Parathyroid adenoma (tissue), 2 donors: ENCODE measurements around the gene PTPRN.

Source experiments
- H2AFZ ChIP-seq: fragments of 300-600 bp; sonication (generic); one replicate; pipeline ENCODE4 v1.7.0; 2017; ENCODE audit warnings: antibody characterized with exemption, mild to moderate bottlenecking
- H3K27ac ChIP-seq: fragments of 300-600 bp; sonication (generic); one replicate; pipeline ENCODE4 v1.7.0; 2017
- H3K27me3 ChIP-seq: fragments of 300-600 bp; sonication (generic); one replicate; pipeline ENCODE4 v1.7.0; 2017; ENCODE audit warnings: low read length; ENCODE audit not compliant: control insufficient read depth, insufficient read depth
- H3K36me3 ChIP-seq: fragments of 300-600 bp; sonication (generic); one replicate; pipeline ENCODE4 v1.7.0; 2017; ENCODE audit warnings: low read length; ENCODE audit not compliant: control insufficient read depth, insufficient read depth
- H3K4me1 ChIP-seq: fragments of 300-600 bp; sonication (generic); one replicate; pipeline ENCODE4 v1.7.0; 2017; ENCODE audit warnings: control low read depth
- H3K4me2 ChIP-seq: fragments of 300-600 bp; sonication (generic); one replicate; pipeline ENCODE4 v1.7.0; 2017; ENCODE audit warnings: low read length
- H3K4me3 ChIP-seq: fragments of 300-600 bp; sonication (generic); one replicate; pipeline ENCODE4 v1.7.0; 2017; ENCODE audit warnings: low read depth, low read length
- H3K79me2 ChIP-seq: fragments of 300-600 bp; sonication (generic); one replicate; pipeline ENCODE4 v1.7.0; 2017; ENCODE audit warnings: control low read depth
- H3K9ac ChIP-seq: fragments of 300-600 bp; sonication (generic); one replicate; pipeline ENCODE4 v1.7.0; 2017; ENCODE audit warnings: mild to moderate bottlenecking
- H3K9me3 ChIP-seq: fragments of 300-600 bp; sonication (generic); one replicate; pipeline ENCODE4 v1.7.0; 2017; ENCODE audit warnings: low read length; ENCODE audit not compliant: control insufficient read depth
- TF ChIP-seq, protein P1 (sequence below): fragments of 300-600 bp; sonication (generic); IDR thresholded peaks from one replicate; pipeline ENCODE4 v1.7.0; 2017; ENCODE audit warnings: antibody characterized with exemption, mild to moderate bottlenecking
- donor health status: primary hyperparathyroidism.

The PTPRN gene

GRCh38 chr2:219300022-219300421 is 9.2 kb downstream of the PTPRN start:
- Histone ChIP-seq H3K36me3 (no peaks in the 10 kb centered on the region), H3K4me3 (no peak overlapping the region), H3K4me2 (no peak overlapping the region), H3K27me3 (no peaks in the 10 kb centered on the region), H3K9me3 (no peaks in the 10 kb centered on the region), H3K79me2 (peaks cover 2% of the 10 kb centered on the region), H3K9ac (no peak overlapping the region), H3K4me1 (peaks cover 3% of the 10 kb centered on the region), H2AFZ (no peak overlapping the region), H3K27ac (no peak overlapping the region)
- TF ChIP-seq, protein P1, sequence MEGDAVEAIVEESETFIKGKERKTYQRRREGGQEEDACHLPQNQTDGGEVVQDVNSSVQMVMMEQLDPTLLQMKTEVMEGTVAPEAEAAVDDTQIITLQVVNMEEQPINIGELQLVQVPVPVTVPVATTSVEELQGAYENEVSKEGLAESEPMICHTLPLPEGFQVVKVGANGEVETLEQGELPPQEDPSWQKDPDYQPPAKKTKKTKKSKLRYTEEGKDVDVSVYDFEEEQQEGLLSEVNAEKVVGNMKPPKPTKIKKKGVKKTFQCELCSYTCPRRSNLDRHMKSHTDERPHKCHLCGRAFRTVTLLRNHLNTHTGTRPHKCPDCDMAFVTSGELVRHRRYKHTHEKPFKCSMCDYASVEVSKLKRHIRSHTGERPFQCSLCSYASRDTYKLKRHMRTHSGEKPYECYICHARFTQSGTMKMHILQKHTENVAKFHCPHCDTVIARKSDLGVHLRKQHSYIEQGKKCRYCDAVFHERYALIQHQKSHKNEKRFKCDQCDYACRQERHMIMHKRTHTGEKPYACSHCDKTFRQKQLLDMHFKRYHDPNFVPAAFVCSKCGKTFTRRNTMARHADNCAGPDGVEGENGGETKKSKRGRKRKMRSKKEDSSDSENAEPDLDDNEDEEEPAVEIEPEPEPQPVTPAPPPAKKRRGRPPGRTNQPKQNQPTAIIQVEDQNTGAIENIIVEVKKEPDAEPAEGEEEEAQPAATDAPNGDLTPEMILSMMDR = no peak

DNA sequence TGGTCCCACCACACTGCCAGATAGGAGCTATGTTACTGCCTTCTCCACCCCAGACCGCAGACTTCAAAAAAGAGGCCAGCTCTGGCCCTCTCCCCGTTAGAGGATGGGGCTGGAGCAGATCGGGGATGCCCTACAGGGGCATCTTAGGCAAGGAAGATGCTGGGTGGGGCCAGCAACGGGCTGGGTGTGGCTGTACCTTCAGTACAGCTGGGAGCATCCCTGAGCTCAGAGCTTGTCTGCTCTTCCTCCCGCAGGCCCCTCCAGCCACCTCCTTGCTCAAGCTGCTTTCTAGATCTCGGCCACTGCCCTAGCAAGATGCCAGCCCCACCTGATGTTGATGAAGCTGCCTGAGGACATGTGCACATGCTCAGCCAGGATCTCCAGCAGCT is 9.8 kb downstream of the PTPRN start:
- Histone ChIP-seq H2AFZ (no peak overlapping the region), H3K9me3 (no peaks in the 10 kb centered on the region), H3K27me3 (no peaks in the 10 kb centered on the region), H3K4me2 (no peak overlapping the region), H3K4me1 (peaks cover 5% of the 10 kb centered on the region), H3K27ac (no peak overlapping the region), H3K79me2 (peaks cover 2% of the 10 kb centered on the region), H3K36me3 (no peaks in the 10 kb centered on the region), H3K9ac (no peak overlapping the region), H3K4me3 (no peak overlapping the region)
- TF ChIP-seq, protein P1 = no peak

- TF ChIP-seq, protein P1 = peak; percentile 99
- Histone ChIP-seq H3K27me3 (no peaks in the 10 kb centered on the region), H3K4me2 (no peak overlapping the region), H3K9ac (no peak overlapping the region), H3K36me3 (no peaks in the 10 kb centered on the region), H3K9me3 (no peaks in the 10 kb centered on the region), H3K4me3 (no peak overlapping the region), H3K4me1 (peaks cover 6% of the 10 kb centered on the region), H3K27ac (no peak overlapping the region), H2AFZ (peak overlapping the region; percentile 51), H3K79me2 (peaks cover 2% of the 10 kb centered on the region)
Observed at GRCh38 chr2:219298759-219299371, 10.3 kb downstream of the PTPRN start.

DNA sequence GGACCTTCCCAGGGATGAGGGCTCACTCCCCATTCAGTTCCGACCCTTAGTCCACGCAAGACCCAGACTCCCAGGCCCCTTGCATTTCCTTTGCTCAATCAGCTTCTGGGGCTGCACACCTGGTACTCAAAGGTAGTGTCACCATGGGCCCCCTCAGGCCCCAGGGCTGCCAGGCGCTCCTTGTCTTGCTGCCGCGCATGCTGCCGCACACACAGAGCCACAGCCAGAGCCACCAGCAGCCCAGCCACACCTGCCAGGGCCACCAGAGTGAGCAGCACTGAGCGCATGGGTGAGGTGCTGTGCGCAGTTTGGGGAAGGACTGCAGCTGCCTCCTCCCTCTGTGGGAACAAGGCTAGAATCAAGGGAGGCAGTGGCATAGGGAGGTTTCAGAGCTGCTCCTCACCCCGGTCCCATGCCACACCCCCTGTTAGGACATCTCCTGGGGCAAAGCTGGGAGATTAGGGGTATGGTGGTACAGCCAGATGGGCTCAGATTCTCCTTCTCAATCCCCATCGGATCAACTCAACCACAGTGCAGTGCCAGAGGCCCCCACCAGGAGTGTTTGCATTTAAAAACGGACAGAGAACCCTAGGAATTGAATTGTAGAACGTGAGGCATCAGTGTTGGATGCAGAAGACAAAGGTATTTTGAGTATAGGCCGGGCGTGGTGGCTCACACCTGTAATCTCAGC is 11.3 kb downstream of the PTPRN start:
- Histone ChIP-seq H3K9ac (no peak overlapping the region), H3K36me3 (no peaks in the 10 kb centered on the region), H3K4me1 (peaks cover 6% of the 10 kb centered on the region), H3K9me3 (no peaks in the 10 kb centered on the region), H3K4me2 (no peak overlapping the region), H3K27ac (no peak overlapping the region), H2AFZ (no peak overlapping the region), H3K27me3 (no peaks in the 10 kb centered on the region), H3K4me3 (no peak overlapping the region), H3K79me2 (peaks cover 2% of the 10 kb centered on the region)
- TF ChIP-seq, protein P1 = no peak
